Thyroid gland (tissue), 4 donors: Measurements from ENCODE around the gene CTLA4. TPM values are rescaled to one million over a fixed set of nuclear protein-coding genes. Genes with fewer than 3 reads are reported as not detected.

ENCODE experiments used
- DNase-seq, 2 donors: peaks; one replicate each; pipeline ENCODE4 v3.0.0-alpha.2; 2019
- H3K27ac ChIP-seq, 3 donors: fragments of 200-600 bp; sonication (generic); 1 replicate in 2 of 3; 2 replicates in 1 of 3; pipeline ENCODE4 v1.5.1; 2016 to 2019; ENCODE audit warnings: mild to moderate bottlenecking in 1 of 3, moderate library complexity in 1 of 3
- H3K27me3 ChIP-seq: fragments of 200-600 bp; sonication (generic); one replicate; pipeline ENCODE4 v1.5.1; 2019
- H3K36me3 ChIP-seq, 2 donors: fragments of 200-600 bp; sonication (generic); one replicate each; pipeline ENCODE4 v1.5.1; 2016 to 2019
- H3K4me1 ChIP-seq, 2 donors: fragments of 200-600 bp; sonication (generic); one replicate each; pipeline ENCODE4 v1.5.1; 2017 to 2019
- H3K4me3 ChIP-seq, 3 donors: fragments of 200-600 bp; sonication (generic); replicated peaks in 1 of 3; 1 replicate in 2 of 3; 2 replicates in 1 of 3; pipeline ENCODE4 v1.5.1; 2016; ENCODE audit warnings: mild to moderate bottlenecking in 1 of 3
- H3K9me3 ChIP-seq: fragments of 200-600 bp; sonication (generic); one replicate; pipeline ENCODE4 v1.5.1; 2017
- POLR2A ChIP-seq, 2 donors: fragments of 450-650 bp; IDR thresholded peaks; one replicate each; pipeline ENCODE4 v1.6.1; 2017; ENCODE audit warnings: antibody characterized with exemption in 2 of 2, mild to moderate bottlenecking in 2 of 2, moderate library complexity in 1 of 2
- WGBS, 2 donors: methylation state at CpG; one replicate each; pipeline ENCODE4 v1.1.5; 2017; 5-methylcytosine and 5-hydroxymethylcytosine counted together
- intact Hi-C: fragments of 100-400 bp; cut with DNase I; formaldehyde crosslinking; loops from one replicate; pipeline ENCODE4 v1.15.1; 2023
- total RNA-seq, 4 donors: library from RNA; depleted of rRNA; stranded (reverse); fragments of >200 nt; gene quantifications; one replicate each; pipeline ENCODE4 v1.2.3, GENCODE V29; 2016
- TF ChIP-seq, protein P1 (sequence below), 6 experiments: fragments of 200-600 bp in 3 of 6; fragments of 450-650 bp in 3 of 6; sonication (generic) in 3 of 6; IDR thresholded peaks; one replicate each; pipeline ENCODE4 v1.5.1; 2016 to 2019; ENCODE audit warnings: antibody characterized with exemption in 6 of 6, mild to moderate bottlenecking in 2 of 6, inconsistent platforms in 1 of 6, moderate library complexity in 1 of 6

The CTLA4 gene
- total RNA-seq, 4 donors from 2014 or later = 0.33 to 1.5 TPM; not detected in 2

GRCh38 chr2:203835420-203835819 is 32.2 kb upstream of the CTLA4 start:
- no peaks in the 10 kb centered on the region for H3K27me3 ChIP-seq
- DNase-seq = no peak
- no peaks in the 10 kb centered on the region for H3K4me1 ChIP-seq
- TF ChIP-seq POLR2A (IDR thresholded peaks at IDR 0.05) = no peak
- TF ChIP-seq, protein P1, sequence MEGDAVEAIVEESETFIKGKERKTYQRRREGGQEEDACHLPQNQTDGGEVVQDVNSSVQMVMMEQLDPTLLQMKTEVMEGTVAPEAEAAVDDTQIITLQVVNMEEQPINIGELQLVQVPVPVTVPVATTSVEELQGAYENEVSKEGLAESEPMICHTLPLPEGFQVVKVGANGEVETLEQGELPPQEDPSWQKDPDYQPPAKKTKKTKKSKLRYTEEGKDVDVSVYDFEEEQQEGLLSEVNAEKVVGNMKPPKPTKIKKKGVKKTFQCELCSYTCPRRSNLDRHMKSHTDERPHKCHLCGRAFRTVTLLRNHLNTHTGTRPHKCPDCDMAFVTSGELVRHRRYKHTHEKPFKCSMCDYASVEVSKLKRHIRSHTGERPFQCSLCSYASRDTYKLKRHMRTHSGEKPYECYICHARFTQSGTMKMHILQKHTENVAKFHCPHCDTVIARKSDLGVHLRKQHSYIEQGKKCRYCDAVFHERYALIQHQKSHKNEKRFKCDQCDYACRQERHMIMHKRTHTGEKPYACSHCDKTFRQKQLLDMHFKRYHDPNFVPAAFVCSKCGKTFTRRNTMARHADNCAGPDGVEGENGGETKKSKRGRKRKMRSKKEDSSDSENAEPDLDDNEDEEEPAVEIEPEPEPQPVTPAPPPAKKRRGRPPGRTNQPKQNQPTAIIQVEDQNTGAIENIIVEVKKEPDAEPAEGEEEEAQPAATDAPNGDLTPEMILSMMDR (IDR thresholded peaks at IDR 0.05) = no peak
- WGBS, 2 donors = 93 to 95% methylated on average over 6 of the region's 6 CpGs
- H3K4me3 ChIP-seq = no peak overlapping the region
- H3K36me3 ChIP-seq = no peaks in the 10 kb centered on the region
- intact Hi-C loops = no loop called here
- H3K9me3 ChIP-seq = no peaks in the 10 kb centered on the region
- no peak overlapping the region for H3K27ac ChIP-seq

DNA sequence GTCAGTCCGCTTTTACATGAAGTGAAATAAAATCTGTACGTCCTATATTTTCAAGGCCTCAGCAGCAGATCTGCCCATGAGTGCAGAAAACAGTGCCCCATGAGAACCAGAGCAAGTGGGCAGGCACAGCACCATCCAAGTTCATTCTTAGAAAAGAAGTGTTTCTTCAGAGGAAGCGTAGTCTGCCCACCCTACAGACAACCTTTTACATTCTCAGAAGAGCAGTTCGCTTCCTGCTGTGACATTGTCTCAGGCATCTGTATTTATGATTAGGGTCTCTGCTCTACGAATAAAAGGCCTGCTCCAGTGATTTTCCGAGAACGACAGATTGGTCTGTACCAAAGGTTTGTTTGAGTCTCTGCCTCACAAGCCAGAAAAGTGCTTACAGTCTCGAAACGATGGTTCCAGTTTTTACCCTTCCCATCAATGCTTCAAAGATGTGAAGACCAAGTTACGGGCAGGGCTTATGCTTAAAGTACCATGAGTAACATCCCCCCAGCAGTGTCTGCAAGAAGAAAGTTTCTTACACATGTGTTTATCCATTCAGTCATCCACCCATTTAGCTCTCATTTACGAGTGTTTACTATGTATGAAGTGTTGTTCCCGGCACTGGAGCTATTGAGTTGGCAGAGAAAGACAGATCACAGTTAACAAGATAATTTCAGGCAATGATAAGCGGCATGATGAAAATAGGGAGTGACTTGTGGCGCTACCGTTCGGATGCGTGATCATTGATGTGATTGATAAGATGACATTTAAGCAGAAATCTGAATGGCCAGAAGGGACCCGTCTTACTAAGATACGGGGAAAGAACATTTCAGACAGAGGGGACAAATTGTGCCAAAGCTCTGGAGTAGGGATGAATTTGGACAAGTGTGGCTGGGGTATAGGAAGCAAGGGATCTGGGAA is 31.4 kb upstream of the CTLA4 start:
- Histone ChIP-seq H3K4me1 (no peaks in the 10 kb centered on the region), H3K27ac (no peak overlapping the region), H3K27me3 (no peaks in the 10 kb centered on the region), H3K36me3 (no peaks in the 10 kb centered on the region), H3K9me3 (no peaks in the 10 kb centered on the region), H3K4me3 (no peak overlapping the region)
- WGBS, 2 donors = 91 to 93% methylated on average over 19 of the region's 19 CpGs
- TF ChIP-seq POLR2A (IDR thresholded peaks at IDR 0.05) = no peak
- TF ChIP-seq, protein P1 (IDR thresholded peaks at IDR 0.05) = no peak
- intact Hi-C loops = no loop called here
- DNase-seq = no peak

DNA sequence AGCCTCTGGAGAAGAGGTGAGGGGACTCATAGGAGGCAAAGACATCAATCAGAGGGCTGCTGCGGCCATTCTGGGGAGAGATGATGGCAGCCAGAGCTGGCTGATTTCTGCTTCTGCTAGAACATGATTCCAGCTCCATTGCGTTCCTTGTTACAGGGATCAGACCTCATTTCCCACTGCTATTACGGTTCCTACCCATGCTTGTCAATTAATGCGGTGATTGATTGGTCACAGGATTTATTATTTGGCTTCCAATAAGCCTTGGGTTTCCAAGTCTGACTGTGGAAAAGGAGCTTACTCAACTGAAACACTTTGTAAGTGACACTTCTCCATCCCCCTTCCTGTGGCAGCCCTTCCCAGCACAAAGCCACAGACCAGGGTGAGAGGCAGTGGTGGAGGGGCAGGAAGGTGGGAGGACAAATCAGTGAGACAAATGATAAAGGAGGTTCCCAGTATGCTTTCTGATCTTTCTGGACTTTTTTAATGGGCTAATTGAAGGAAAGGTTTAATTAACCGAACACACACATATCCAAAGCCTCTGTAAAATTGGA is 26.8 kb upstream of the CTLA4 start:
- 85 to 87% methylated on average over 5 of the region's 5 CpGs for WGBS, 2 donors
- DNase-seq = no peak
- no peaks in the 10 kb centered on the region for H3K36me3 ChIP-seq
- H3K27ac ChIP-seq = no peak overlapping the region
- H3K27me3 ChIP-seq = no peaks in the 10 kb centered on the region
- intact Hi-C loops = no loop called here
- H3K9me3 ChIP-seq = no peaks in the 10 kb centered on the region
- no peaks in the 10 kb centered on the region for H3K4me1 ChIP-seq
- no peak overlapping the region for H3K4me3 ChIP-seq
- TF ChIP-seq, protein P1 (IDR thresholded peaks at IDR 0.05) = no peak
- TF ChIP-seq POLR2A (IDR thresholded peaks at IDR 0.05) = no peak

DNA sequence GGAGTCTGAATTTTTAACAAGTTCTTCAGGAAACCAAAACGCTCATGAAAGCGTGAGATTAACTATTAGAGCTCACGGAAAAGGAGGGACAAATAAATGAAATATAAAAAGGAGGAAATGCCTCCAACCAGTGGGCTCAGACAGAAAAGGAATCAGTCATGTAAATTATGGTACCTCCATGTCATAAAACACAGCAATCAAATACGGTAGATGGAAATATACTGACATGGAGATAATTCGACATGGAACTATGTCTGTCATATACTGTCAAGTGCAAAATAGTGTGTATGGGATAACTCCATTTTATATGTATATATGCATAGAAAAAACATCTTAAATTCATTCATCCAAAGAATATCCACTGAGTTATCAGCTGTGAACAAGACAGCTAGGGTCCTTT is 25.9 kb upstream of the CTLA4 start:
- H3K9me3 ChIP-seq = no peaks in the 10 kb centered on the region
- no peak for DNase-seq
- no peaks in the 10 kb centered on the region for H3K4me1 ChIP-seq
- no peak for TF ChIP-seq POLR2A (IDR thresholded peaks at IDR 0.05)
- TF ChIP-seq, protein P1 (IDR thresholded peaks at IDR 0.05) = no peak
- no peak overlapping the region for H3K4me3 ChIP-seq
- intact Hi-C loops = no loop called here
- WGBS, 2 donors = 95 to 98% methylated on average over 5 of the region's 5 CpGs
- no peak overlapping the region for H3K27ac ChIP-seq
- H3K27me3 ChIP-seq = no peaks in the 10 kb centered on the region
- H3K36me3 ChIP-seq = no peaks in the 10 kb centered on the region

DNA sequence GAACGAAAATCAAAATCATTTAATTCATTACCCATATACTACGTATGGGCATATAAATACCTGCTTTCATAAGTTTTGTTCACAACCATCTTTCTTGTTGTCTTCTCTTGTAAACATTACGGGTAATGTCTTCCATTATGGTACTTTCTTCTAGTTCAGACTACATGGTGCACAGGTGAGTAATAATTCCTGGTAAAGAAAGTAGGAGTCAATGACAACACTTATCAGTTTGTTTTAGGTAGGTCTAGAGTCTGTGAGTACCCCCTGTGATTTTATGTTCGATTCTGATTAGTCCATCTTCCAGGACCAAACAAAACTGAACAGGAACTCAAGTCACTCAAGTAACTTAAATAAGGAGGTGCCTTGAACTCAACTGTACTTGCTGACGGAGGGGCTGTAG is 25.2 kb upstream of the CTLA4 start:
- intact Hi-C loops = no loop called here
- H3K9me3 ChIP-seq = no peaks in the 10 kb centered on the region
- no peak overlapping the region for H3K27ac ChIP-seq
- H3K4me1 ChIP-seq = no peaks in the 10 kb centered on the region
- no peaks in the 10 kb centered on the region for H3K36me3 ChIP-seq
- TF ChIP-seq, protein P1 (IDR thresholded peaks at IDR 0.05) = no peak
- no peak for TF ChIP-seq POLR2A (IDR thresholded peaks at IDR 0.05)
- 62 to 76% methylated on average over 5 of the region's 5 CpGs for WGBS, 2 donors
- H3K4me3 ChIP-seq = no peak overlapping the region
- DNase-seq = no peak
- no peaks in the 10 kb centered on the region for H3K27me3 ChIP-seq
